IPS-11a (cell line): ENCODE data around the gene HOXC6.

ENCODE experiments used
- H3K4me3 ChIP-seq: one replicate; pipeline ENCODE4 v1.5.1; 2013; ENCODE audit warnings: low read depth, low read length, control low read depth

Gene HOXC6

DNA sequence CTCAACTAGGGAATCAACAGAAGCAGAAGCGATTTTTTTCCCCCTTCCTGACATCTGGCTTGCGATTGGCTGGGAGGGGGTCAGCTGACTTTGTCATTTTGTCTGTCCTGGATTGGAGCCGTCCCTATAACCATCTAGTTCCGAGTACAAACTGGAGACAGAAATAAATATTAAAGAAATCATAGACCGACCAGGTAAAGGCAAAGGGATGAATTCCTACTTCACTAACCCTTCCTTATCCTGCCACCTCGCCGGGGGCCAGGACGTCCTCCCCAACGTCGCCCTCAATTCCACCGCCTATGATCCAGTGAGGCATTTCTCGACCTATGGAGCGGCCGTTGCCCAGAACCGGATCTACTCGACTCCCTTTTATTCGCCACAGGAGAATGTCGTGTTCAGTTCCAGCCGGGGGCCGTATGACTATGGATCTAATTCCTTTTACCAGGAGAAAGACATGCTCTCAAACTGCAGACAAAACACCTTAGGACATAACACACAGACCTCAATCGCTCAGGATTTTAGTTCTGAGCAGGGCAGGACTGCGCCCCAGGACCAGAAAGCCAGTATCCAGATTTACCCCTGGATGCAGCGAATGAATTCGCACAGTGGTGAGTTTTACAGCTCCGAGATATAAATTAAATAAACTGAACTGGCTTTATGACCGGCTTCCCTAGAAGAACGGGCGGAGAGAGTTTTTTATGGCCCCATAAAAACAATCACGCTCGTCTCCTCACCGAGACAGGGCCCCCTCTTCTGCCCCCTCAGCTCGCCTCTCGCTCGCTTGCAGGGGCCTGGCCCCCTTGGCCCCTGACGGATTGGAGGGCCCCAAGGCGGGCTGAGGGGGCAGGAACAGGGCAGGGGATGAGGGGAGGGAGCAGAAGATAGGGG lies at the start of gene HOXC6:
HOXC6 (plus strand) TSS at position 127 of the 888 bp plus-strand sequence; CDS start at position 209, 82 bp downstream.
- no peak within 1 kb of the TSS for H3K4me3 ChIP-seq

DNA sequence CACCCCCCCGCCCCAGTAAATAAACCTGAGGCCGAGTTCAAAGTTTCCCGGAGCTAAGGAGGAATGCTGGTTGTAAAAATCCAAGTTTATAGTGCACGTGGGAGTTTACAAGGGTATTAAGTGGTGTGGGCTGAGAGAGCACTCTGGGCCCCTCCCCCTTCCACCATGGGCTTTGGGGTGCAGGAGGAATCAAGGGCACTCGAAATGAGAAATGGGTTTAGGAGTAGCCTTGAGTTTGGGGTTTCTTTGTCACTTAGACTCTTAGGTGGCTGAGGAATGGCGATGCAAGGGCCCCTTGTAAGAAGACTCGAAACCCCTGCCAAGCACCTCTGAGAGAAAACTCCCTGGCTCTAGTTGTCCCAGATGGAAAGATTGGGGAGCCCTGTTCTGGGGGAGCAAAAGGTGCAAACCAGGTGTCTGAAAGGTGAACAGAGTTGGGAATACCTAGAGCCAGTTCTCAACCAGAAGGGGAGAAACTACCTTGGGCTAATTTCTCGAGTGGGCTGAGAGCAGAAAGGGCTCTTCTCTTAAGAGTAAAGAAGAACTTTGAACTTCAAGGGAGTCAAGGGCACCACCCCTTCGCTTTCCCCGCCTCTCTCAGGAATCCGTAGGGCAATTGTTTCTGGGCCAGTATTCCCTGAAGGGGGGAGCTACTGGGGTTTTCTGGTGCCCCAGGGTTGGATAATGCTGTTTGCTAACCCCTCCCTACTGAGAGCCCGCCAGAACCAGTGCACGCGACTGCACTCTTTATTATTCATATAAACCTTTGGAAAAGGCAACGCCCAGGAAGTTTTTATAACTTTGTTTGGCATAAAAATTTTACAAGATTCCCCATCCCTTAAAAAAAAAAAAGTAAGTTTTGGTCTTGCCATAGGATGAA lies 49.5 kb upstream of the HOXC6 start:
- H3K4me3 ChIP-seq, result no peak overlapping the region

DNA sequence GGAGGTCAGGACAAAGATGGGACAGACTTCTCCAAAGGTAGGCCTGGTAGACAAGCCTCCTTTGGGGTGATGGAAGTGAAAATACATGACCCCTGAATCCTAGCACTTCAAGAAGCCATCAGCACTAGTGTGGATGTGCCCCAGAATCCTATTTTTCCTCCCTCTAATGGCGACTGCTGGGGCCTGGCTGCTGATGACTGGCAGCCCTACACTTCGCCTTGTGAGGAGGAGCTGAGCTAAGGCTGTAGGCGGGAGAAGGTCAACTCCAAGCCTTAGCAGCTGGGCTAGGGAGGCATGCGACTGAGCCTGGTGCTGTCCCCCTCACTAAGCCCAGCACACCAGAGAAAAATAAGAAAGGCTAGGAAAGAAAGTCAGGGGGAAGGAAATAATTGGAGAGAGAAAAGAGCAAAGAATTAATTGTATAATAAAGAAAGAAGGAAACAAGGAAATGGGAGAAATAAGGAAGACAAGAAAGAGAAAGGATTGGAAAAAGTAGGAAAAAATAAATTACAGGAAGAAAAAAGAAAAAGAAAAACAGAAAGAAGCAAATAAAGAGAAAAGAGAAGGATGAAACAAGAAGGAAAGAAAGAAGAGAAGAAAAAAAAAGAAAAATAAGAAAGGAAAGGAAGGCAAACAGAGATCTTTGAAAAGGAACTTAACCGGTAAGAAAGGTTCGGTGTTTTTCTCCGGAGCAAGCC lies 48.0 kb upstream of the HOXC6 start:
- H3K4me3 ChIP-seq, result no peak overlapping the region

DNA sequence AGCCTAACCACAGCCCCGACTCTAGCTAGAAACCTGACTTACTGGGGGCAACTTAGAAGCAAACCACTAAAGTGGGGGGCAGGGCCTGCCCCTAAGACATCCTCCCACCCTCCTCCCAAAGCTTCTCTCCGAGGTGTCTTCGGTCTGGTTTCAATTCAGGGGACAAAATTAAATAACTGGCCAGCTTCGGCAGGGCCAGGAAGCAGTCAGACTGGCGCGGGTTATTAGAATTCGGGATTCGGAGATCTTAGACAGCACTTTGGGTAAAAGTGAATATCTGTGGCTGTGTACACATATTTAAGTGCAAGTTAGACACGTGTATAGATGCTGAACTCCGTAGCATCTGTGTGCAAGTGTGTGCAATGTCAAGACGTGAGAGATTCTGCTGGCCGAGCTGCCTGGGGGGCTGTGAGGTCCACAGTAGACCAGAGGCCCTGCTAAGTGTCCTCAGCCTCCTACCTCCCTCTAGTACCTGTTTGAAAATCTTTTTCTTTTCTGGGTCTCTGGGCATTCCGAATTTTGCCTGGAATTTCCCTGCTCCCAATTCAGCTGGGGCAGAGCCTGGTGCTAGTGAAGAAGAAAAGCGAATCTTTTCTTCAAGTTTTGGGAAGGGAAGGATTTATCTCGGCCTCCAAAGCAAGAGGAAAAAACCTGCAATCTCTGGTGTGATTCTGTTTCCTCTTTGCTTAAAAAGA lies 47.3 kb upstream of the HOXC6 start:
- H3K4me3 ChIP-seq, result no peak overlapping the region

DNA sequence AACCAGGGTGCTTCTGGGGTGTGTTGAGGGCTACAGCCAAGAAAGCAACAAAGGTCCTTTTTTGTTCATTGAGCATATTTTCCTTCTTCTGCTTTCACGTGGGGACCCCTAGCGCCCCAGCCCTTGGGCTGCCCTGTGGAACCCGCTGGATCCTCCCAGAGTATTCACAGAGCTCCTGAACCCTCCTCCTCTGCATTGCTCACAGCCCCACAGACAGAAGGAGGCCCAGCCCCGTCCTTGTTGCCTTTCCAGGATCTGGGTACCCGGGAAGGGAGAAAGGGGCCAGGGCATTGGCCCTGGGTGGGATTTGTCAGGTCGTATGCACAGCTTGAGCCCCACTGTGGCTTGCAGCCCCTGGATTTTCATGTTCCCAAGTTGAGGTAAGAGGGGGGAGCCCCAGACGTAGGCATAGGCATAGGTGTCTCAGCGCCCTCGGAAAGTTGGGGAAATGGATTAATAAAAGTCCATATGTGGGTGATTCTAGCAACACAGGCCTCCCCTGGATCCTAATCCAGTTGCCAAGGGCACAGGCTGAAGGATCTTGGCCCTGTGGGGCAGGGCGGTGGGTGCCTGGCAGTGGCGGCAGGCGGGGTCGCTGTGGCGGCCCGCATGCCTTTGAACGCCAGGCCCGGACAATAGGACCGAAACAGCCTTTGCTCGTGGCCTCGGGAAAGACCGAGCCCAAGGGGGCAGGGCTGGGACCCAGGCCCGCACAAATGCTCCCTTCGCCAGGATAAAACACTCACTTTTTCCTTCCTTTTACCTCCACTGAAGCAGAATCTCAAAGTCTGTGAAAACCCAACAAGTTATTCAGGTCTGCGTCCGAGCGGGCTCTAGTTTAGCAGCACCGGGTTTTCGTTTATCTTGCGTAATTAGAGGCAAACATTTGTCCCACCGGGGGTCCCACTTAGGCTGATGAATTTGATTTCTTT lies 46.3 kb upstream of the HOXC6 start:
- H3K4me3 ChIP-seq, result no peak overlapping the region

DNA sequence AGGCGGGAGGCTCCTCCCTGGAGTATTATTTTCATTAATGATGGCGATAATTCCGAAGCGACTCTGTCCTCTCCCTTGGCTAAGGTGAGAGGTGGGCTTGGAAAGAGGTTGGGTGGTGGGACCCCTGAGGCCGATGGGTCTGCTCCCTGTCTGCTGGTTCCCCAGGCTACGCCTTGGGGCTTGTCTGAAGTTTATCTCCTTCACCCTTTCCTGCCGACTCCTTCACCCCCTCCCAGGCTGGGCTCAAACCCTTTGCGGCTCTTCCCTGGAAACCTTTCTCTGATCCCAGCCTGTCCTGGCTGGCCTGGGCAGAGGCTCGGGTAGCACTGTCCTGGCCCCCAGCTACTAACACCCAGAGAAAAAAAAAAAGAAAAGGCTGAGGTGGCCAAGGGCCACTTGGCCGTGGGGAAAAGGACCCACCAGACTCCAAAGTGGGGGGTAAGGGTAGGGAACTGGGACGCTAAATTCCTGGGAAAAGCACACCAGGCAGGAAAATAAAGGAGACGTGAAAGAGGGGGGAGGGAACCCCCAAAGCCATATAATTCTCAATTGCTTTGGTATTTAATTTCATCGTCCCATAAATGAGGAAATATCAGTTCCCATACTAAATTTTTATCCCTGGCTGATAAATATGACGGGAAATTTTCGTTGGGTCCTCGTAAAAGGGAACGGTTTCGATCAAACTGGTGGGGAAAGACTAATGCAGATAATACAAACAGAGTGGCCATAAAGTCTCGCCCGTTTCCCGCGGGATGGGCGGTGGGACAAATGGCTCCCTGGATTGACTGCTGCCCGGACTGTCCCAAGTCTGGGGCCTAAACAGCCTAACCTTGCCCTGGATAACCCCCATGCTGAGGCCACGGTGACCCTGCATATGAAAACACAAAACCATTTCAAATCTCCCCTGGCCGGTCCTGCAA lies 45.3 kb upstream of the HOXC6 start:
- no peak overlapping the region for H3K4me3 ChIP-seq

DNA sequence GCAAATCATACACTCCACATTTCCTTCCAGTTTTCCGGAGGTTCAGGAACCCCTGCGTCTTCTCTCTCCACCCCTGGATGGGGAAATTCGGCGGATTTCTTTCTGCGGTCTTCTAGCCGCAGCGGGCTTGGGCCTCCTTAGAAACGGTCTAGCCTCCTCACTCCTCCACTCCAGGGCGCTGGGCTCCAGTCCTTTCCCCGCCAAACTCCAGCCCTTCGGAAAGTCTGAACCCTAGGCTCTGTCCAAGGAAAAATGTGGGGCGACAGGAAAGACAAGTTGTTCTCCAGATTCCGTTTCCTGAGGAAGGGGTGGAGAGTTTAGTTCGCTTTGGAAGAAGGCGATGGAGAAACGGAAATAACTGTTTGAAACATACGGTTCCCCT lies 44.7 kb upstream of the HOXC6 start:
- H3K4me3 ChIP-seq, result no peak overlapping the region

DNA sequence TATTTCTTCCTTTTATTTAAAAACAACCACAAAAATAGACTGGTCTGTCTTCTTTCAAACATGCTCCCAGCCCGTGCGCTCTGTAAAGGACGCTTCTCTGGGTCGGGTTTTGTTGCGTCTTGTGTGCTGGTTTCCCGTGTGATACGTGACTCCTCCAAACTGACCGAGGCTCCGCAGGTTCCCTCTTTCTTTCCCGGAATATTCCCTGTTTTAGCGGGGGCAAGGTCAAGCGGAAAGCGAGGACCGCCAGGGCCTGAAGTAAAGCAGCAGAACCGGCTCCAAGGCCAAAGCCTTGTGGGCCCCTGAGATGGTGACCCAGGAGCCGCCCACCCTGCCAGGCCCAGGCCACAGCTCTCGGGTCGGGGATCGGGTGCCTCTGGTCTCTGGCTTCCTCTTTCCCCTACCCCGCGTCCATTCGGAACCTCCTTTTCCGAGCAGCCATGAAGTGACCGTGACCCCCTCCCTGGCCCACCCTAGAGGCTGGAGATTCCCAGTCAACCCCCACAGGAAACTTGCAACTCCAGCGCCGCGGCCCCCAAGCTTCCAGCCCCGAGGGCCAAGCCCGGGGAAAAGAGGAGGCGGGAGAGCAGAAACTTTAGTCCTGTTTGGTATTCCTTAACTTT lies 44.2 kb upstream of the HOXC6 start:
- H3K4me3 ChIP-seq, result no peak overlapping the region

DNA sequence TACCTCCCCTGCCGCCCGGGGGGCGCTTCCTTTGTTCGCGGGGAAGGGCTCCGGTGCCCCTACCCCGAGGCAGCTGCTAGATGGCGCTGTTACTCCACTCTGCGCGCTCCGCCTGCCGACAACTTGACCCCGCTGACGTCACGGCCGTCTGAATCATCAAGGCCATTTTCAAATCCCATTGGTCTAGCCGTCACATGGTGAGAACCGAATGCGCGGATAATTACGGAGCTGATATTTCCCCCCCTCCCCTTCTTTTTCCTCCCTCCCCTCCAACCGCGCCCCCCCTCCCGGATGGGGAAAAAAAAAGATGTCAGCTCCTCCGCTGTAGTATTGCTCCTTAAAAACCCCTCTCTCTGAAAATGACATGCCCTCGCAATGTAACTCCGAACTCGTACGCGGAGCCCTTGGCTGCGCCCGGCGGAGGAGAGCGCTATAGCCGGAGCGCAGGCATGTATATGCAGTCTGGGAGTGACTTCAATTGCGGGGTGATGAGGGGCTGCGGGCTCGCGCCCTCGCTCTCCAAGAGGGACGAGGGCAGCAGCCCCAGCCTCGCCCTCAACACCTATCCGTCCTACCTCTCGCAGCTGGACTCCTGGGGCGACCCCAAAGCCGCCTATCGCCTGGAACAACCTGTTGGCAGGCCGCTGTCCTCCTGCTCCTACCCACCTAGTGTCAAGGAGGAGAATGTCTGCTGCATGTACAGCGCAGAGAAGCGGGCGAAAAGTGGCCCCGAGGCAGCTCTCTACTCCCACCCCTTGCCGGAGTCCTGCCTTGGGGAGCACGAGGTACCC lies 43.1 kb upstream of the HOXC6 start, which contains the start of gene HOXC10:
HOXC10 (plus strand) TSS at position 246 of the 791 bp plus-strand sequence; CDS start at position 360, 114 bp downstream.
- H3K4me3 ChIP-seq, result no peak within 1 kb of the TSS

DNA sequence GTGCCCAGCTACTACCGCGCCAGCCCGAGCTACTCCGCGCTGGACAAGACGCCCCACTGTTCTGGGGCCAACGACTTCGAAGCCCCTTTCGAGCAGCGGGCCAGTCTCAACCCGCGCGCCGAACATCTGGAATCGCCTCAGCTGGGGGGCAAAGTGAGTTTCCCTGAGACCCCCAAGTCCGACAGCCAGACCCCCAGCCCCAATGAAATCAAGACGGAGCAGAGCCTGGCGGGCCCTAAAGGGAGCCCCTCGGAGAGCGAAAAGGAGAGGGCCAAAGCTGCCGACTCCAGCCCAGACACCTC lies 42.6 kb upstream of the HOXC6 start:
- no peak overlapping the region for H3K4me3 ChIP-seq

DNA sequence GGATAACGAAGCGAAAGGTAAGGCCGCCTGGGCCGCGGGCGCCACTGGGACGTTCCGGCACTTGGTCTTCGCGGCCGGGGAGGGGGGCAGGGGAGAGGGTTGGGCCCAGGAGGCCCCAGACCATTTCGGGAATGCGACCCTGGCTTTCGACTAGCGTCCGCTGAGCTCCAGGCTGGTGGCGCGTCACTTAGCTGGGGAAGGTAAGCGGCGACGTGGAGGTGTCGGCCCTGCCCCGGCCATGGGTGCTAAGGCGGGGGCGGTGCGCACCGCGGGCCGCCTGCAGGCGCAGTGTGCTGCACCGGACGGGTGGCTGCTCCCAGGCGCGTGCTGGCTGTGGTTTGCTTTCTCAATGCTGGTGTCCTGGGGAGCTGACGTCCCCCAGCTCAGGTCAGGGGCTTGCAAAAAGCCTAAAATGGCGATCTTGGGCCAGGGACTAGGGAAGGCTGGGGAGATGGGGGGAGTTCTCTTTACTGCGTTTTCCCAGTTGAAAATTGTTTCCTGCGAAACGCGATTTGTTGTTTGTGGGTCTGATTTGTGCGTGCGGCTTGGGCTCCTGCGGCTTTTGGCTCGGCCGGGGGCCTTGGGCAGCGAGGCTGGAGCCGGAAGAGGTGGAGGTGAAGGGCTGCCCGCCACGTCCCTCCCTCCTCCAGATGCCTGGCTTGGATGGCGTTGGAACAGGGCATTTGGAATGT lies 42.1 kb upstream of the HOXC6 start:
- H3K4me3 ChIP-seq, result no peak overlapping the region

DNA sequence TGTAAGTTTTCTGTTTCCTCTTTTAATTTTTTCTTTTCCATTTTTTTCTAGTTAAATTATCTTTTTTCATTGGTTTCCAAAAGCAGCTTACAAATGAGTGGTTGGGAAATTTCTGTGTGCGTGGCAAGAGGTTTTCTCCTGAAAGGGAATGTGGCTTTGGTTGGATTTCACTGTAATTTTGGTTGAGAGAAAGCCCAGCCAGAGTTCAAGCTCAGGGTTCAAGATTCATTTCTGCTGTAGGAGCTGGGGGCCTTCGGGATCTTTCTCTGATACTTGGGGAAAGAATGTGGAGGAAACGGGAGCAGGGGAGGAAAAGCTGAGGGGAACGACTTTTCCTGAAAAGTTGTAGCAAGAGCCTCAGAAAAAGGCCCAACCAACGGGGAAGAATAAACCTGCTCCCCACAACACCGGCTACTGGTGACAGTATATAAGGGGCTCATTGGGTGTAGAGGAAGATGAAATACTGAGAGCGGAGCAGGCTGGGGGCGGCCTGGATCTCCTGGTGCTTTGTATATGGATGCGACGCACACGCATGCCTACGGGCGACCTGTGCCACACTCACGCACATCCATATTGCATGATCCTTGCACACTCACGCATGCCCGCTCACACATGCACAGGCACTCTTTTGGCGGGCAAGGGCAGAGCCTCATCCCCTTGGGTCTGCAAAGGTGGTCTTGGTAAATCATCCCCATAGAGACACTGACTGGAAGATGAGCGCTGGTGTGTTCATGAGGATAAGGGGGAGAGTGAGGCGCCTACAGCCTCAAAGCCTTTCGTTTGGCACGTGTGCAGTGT lies 41.4 kb upstream of the HOXC6 start:
- no peak overlapping the region for H3K4me3 ChIP-seq

DNA sequence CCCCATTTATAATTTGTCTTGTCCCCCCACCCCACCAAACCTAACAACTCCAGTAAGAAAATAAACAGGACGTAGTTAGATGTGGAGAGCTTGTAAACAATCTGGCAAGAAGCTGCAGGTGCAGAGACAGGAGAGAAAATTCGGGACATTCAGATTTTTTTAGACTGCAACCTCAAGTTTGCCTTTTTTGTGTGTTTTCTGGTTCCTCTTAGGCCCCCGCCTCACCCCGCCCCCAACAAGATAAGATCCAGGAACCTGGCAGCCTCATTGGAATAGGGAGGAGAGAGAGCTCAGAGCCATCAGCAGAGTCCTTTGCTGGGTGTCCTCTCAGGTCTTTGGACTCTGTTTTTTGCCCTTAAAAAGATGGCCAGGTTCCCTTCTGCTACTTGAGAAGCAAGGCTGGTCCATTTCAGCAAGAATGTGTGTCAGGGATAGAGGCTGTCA lies 40.4 kb upstream of the HOXC6 start:
- no peak overlapping the region for H3K4me3 ChIP-seq

DNA sequence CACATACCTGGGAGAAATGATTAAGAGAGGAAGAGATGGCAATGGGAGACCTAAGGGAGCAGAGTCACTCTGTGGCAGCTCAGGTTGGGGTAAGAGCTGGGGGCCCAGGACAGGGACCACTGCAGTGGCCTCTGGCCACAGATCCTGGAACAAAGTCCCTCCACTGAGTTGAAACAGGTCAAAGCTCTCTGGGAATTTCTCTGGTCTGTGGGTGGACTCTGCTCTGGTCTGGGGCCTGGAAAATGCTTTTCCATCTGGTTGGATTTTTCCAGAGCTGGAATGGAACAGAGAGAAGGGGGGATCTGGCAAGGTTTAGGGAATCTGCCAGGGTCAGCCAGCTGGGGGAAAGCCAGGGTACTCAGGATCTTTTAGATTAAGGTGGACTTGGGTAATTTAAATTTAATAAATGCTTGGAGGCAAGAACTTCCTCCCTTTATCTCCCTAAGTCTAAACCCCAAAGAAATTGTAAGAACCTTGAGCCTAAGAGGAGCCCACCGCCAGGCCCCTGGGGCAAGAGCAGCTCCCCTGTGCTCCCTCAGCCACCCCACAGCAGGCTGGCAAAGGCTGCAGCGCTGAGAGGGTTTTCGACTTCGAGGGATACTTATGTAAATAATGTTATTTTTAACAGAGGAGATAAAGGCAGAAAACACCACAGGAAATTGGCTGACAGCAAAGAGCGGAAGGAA lies 39.6 kb upstream of the HOXC6 start:
- H3K4me3 ChIP-seq, result no peak overlapping the region
